Tibial artery (tissue), 4 donors: Measurements from ENCODE around the gene EMX2.
"Not testable (repeated sequence)": the region's sequence is repeated elsewhere in the genome, so short reads cannot be mapped to it uniquely, and the experiment has no call there.

Source experiments
- DNase-seq, 2 donors: peaks; one replicate each; pipeline ENCODE4 v3.0.0-alpha.2; 2019
- H3K27ac ChIP-seq, 2 donors: fragments of 200-600 bp; sonication (generic) in 1 of 2; 1 replicate in 1 of 2; 2 replicates in 1 of 2; pipeline ENCODE4 v1.5.1; 2018 to 2019; ENCODE audit warnings: mild to moderate bottlenecking in 1 of 2
- H3K27me3 ChIP-seq, 2 donors: fragments of 200-600 bp; sonication (generic) in 1 of 2; one replicate each; pipeline versions ENCODE4 v1.5.1 to v1.6.0; 2016 to 2019
- H3K36me3 ChIP-seq, 3 donors: fragments of 200-600 bp; sonication (generic) in 2 of 3; one replicate each; pipeline ENCODE4 v1.5.1; 2016 to 2019; ENCODE audit warnings: mild to moderate bottlenecking in 2 of 3
- H3K4me1 ChIP-seq, 4 donors: fragments of 200-600 bp; sonication (generic) in 2 of 4; 1 replicate in 3 of 4; 2 replicates in 1 of 4; pipeline ENCODE4 v1.5.1; 2016 to 2019
- H3K4me3 ChIP-seq, 2 donors: fragments of 200-600 bp; sonication (generic) in 1 of 2; 1 replicate in 1 of 2; 2 replicates in 1 of 2; pipeline ENCODE4 v1.5.1; 2018 to 2019; ENCODE audit warnings: mild to moderate bottlenecking in 2 of 2
- H3K9me3 ChIP-seq, 3 donors: fragments of 200-600 bp; sonication (generic) in 1 of 3; one replicate each; pipeline ENCODE4 v1.5.1; 2016 to 2019
- intact Hi-C: fragments of 100-400 bp; cut with DNase I; formaldehyde crosslinking; loops from one replicate; pipeline ENCODE4 v1.15.0; 2023; ENCODE audit warnings: low total_unique reads
- TF ChIP-seq, protein P1 (sequence below), 2 experiments: fragments of 200-600 bp in 1 of 2; fragments of 450-650 bp in 1 of 2; IDR thresholded peaks; one replicate each; pipeline ENCODE4 v1.5.1; 2017 to 2019; ENCODE audit warnings: antibody characterized with exemption in 2 of 2, mild to moderate bottlenecking in 1 of 2, moderate library complexity in 1 of 2

Gene EMX2

DNA sequence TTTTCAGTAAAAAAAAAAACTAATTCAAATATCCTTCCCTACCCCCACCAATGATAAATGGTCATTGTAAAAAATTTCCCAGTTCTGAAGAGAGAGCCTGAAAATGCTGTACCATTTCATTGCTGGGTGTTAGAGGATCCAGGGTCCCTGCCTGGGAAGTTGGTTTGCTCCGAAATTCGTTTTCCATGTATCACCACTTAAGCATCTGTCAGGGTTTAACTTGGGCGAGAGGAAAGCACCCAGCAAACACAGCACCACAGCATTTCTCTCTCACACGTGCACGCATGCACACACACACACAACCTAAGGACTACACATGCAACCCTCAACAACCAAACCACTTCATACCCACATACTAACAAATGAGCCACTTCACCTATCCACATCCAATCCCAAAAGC lies 42.1 kb upstream of the EMX2 start:
- peak in 1 of 2 donors; percentile 39 for DNase-seq
- no peaks in the 10 kb centered on the region for H3K9me3 ChIP-seq
- H3K4me1 ChIP-seq, result peaks cover 0 to 4% (median 2%) of the 10 kb centered on the region in 4 donors
- no peaks in the 10 kb centered on the region for H3K36me3 ChIP-seq
- H3K27me3 ChIP-seq, result no peaks in the 10 kb centered on the region
- intact Hi-C loops, result no loop called here
- no peak overlapping the region for H3K4me3 ChIP-seq
- no peak overlapping the region for H3K27ac ChIP-seq
- TF ChIP-seq, protein P1, sequence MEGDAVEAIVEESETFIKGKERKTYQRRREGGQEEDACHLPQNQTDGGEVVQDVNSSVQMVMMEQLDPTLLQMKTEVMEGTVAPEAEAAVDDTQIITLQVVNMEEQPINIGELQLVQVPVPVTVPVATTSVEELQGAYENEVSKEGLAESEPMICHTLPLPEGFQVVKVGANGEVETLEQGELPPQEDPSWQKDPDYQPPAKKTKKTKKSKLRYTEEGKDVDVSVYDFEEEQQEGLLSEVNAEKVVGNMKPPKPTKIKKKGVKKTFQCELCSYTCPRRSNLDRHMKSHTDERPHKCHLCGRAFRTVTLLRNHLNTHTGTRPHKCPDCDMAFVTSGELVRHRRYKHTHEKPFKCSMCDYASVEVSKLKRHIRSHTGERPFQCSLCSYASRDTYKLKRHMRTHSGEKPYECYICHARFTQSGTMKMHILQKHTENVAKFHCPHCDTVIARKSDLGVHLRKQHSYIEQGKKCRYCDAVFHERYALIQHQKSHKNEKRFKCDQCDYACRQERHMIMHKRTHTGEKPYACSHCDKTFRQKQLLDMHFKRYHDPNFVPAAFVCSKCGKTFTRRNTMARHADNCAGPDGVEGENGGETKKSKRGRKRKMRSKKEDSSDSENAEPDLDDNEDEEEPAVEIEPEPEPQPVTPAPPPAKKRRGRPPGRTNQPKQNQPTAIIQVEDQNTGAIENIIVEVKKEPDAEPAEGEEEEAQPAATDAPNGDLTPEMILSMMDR (IDR thresholded peaks at IDR 0.05), result no peak

DNA sequence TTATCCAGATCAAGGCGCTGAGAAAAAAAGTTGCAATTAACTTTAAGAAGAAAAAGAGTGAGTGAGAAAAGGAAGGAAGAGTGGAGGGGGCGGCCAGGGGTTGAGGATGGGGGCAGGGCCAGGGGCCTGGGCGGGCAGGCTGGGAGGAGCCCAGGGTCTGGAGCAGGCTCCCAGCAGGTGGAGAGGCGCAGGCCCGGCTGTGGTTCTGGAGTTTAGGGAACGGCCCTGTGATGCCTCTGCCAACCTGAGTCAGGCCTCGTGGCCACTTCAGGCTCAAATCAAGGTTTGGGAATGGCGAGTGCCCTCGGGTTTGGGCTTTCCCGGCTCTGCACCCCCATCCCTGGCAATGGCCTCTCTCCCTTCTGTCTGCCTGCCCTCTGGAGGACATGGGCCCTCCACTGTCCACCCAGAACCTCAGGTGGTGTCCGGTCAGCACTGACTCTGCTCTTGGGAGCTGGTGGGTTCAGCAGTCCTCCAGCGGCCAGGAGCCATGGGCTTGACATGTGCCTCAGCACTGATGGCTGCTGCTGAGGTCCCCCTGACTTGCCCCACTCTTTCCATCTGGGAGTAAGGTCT lies 41.0 kb upstream of the EMX2 start:
- TF ChIP-seq, protein P1 (IDR thresholded peaks at IDR 0.05), result no peak
- Histone ChIP-seq H3K27ac (no peak overlapping the region), H3K4me1 (peaks cover 0 to 4% (median 2%) of the 10 kb centered on the region in 4 donors), H3K9me3 (no peaks in the 10 kb centered on the region), H3K36me3 (no peaks in the 10 kb centered on the region), H3K4me3 (no peak overlapping the region), H3K27me3 (no peaks in the 10 kb centered on the region)
- DNase-seq, result peak in 1 of 2 donors; percentile 35
- intact Hi-C loops, result no loop called here

DNA sequence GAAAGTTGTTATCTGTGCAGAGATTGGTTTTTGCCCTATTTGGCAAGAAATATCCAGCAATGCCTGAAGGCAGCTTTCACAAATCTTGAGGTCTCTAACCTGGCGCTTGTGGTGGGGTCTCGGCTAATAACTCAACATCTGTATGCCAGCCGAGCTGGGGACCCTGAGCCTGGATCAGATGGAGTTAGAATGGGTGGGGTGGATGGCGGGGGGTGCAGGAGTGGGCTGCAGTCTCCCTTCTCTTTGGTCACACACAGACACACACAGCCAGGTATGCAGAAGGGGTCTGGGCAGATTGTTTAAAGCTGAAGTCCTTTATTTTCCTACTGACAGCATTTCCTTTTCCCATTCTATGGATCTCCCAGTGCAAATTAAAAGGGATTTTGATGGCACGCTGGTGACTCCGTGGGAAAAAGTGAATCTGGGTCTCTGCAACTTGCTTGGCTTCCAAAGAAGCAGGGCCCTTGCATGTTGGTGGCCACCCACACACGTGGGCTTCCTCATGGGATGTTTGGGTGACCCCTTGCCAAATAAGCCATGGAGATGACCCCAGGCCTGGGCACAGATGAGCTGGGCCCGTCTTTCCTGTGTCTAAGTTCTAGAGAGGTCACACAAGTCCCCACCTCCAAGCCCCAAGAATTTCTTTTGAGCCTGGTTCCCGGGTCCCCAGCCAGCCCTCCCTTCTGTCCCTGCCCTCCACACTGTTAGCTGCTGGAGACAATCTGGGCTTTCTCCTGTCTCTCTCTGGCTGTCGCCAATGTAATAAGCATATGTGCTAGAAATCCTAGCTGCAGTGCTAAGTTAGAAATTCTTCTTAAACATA lies 39.9 kb upstream of the EMX2 start:
- Histone ChIP-seq H3K9me3 (no peaks in the 10 kb centered on the region), H3K27me3 (no peaks in the 10 kb centered on the region), H3K36me3 (no peaks in the 10 kb centered on the region), H3K4me3 (no peak overlapping the region), H3K27ac (no peak overlapping the region), H3K4me1 (no peaks in the 10 kb centered on the region)
- TF ChIP-seq, protein P1 (IDR thresholded peaks at IDR 0.05), result no peak
- intact Hi-C loops, result no loop called here
- DNase-seq, result peak in 1 of 2 donors; percentile 13

DNA sequence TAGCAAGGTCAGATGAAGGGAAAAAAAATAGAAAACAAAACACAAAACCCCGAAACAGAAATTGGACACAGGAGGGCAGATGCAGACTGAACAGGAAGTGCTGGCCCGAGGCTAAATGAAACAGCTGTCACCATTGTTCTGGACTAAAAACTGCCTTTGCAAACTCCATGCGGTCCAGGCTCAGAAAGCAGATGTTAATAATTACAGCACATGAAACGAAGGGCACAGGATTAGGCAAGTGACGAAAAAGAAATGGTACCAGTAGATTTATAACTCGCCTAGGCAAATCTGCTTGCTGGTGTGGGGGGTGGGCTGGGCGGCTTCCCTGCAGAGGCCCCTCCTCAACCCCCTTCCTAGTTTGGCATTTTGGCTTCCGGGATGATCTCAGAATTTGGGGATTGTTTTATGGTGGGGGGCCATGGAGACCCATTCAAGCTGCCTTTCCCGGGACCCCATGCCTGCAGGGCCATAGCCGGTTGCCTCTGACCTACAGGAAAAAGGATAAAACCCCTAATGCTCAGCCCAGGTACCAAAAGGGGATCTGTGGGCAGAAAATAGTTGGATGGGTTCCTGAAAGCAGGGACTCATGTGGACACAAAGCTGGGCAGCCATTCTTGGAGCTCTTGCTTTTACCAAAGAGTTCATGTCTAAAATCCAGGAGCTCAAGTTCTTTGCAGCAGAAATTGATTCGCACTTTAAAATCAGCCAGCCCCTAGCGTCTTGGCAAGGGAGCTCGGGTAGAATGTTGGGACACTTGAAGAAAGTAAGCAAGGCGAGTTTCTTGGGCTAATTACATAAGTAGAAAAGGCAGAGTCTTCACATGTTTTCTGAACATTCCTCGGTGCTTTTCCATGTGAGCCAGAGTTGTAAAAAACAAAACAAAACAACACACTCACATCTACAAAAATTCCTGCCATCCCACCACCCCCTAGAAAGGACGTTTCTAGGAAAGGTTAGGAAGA lies 39.0 kb upstream of the EMX2 start:
- intact Hi-C loops, result no loop called here
- H3K9me3 ChIP-seq, result no peaks in the 10 kb centered on the region
- no peaks in the 10 kb centered on the region for H3K27me3 ChIP-seq
- H3K4me1 ChIP-seq, result no peaks in the 10 kb centered on the region
- H3K4me3 ChIP-seq, result no peak overlapping the region
- no peaks in the 10 kb centered on the region for H3K36me3 ChIP-seq
- TF ChIP-seq, protein P1 (IDR thresholded peaks at IDR 0.05), result no peak
- no peak overlapping the region for H3K27ac ChIP-seq
- DNase-seq, result no peak

DNA sequence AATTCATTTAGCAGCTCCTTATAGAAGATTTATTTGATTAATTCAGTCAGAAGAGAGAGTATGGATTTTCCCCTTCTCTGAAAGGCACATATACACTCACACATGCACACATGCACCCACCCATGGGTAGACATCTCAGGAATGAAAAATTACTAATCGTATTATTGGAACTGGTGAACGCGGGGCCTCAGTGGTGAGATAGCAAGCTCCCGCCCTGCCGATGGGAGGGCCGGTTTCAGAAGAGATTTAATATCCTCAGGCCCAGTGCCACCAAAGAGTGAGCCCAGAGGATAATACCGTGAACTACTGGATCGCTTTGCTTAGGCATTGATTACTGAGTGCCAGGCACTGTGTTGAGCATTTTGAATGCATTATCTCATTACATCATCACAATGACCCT lies 38.0 kb upstream of the EMX2 start:
- no peaks in the 10 kb centered on the region for H3K36me3 ChIP-seq
- H3K27ac ChIP-seq, result no peak overlapping the region
- no peak overlapping the region for H3K4me3 ChIP-seq
- intact Hi-C loops, result no loop called here
- no peaks in the 10 kb centered on the region for H3K9me3 ChIP-seq
- no peaks in the 10 kb centered on the region for H3K4me1 ChIP-seq
- DNase-seq, result no peak
- no peaks in the 10 kb centered on the region for H3K27me3 ChIP-seq
- TF ChIP-seq, protein P1 (IDR thresholded peaks at IDR 0.05), result no peak

DNA sequence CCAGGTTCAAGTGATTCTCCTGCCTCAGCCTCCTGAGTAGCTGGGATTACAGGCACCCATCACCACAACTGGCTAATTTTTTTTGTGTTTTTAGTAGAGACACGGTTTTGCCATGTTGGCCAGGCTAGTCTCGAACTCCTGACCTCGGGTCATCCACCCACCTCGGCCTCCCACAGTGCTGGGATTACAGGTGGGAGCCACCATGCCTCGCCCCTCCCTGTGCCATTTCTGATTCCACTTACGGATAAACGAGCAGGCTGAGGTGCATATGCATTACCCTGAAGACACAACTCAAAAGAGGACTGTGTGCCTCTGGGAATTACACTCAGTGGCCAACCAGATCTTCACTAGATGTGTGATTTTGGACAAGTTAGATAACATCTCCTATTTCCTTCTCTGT lies 35.5 kb upstream of the EMX2 start:
- H3K9me3 ChIP-seq, H3K27me3 ChIP-seq, intact Hi-C loops, H3K4me3 ChIP-seq, H3K27ac ChIP-seq, H3K36me3 ChIP-seq, H3K4me1 ChIP-seq, DNase-seq: not testable (repeated sequence)
